SIG-M5 (cell line): ENCODE results near the gene NTRK1.

ENCODE experiments used
- DNase-seq: peaks from one replicate; lab custom pipeline; 2025; lab: John Stamatoyannopoulos, UW

NTRK1 gene

GRCh38 chr1:156838972-156839371 is 21.7 kb upstream of the NTRK1 start:
- no peak for DNase-seq

- DNase-seq = no peak
Measured at GRCh38 chr1:156839426-156840109, 21.1 kb upstream of the NTRK1 start.

- no peak for DNase-seq
Measured at GRCh38 chr1:156840186-156840897, 20.3 kb upstream of the NTRK1 start.

GRCh38 chr1:156840898-156841279 is 19.8 kb upstream of the NTRK1 start:
- DNase-seq = no peak

GRCh38 chr1:156841295-156841855 is 19.3 kb upstream of the NTRK1 start:
- no peak for DNase-seq

GRCh38 chr1:156842618-156843300 is 17.9 kb upstream of the NTRK1 start:
- DNase-seq = no peak

- no peak for DNase-seq
Measured at GRCh38 chr1:156844102-156844501, 16.6 kb upstream of the NTRK1 start.

GRCh38 chr1:156844638-156845037 is 16.0 kb upstream of the NTRK1 start:
- no peak for DNase-seq

- DNase-seq = no peak
Measured at GRCh38 chr1:156845055-156845952, 15.4 kb upstream of the NTRK1 start.

GRCh38 chr1:156845953-156846545 is 14.6 kb upstream of the NTRK1 start:
- DNase-seq = no peak

GRCh38 chr1:156846643-156847042 is 14.0 kb upstream of the NTRK1 start:
- no peak for DNase-seq

- DNase-seq = no peak
Measured at GRCh38 chr1:156847591-156848460, 12.8 kb upstream of the NTRK1 start.

- no peak for DNase-seq
Measured at GRCh38 chr1:156848461-156849150, 12.1 kb upstream of the NTRK1 start.

GRCh38 chr1:156849151-156849496 is 11.5 kb upstream of the NTRK1 start:
- DNase-seq = no peak

GRCh38 chr1:156851779-156852417 is 8.8 kb upstream of the NTRK1 start:
- no peak for DNase-seq

GRCh38 chr1:156852418-156852874 is 8.2 kb upstream of the NTRK1 start:
- DNase-seq = no peak

- DNase-seq = no peak
Measured at GRCh38 chr1:156853761-156854160, 6.9 kb upstream of the NTRK1 start.

- no peak for DNase-seq
Measured at GRCh38 chr1:156854634-156855033, 6.0 kb upstream of the NTRK1 start.

- no peak for DNase-seq
Measured at GRCh38 chr1:156856282-156856785, 4.3 kb upstream of the NTRK1 start.
